SK-N-SH (cell line): Measurements from ENCODE around the gene AGPAT3. TPM values are rescaled to one million over a fixed set of nuclear protein-coding genes. Genes with fewer than 3 reads are reported as not detected.

Experiments
- CTCF ChIA-PET: fragments of 300-600, 350-600 bp; formaldehyde crosslinking; extraction: SDS; loops from one replicate; lab custom pipeline; 2021; lab: Yijun Ruan, JAX
- POLR2A ChIA-PET: fragments of 350-600 bp; sonication (Branson Sonifier 250); formaldehyde crosslinking; extraction: SDS; loops from one replicate; lab custom pipeline; 2020; ENCODE audit warnings: antibody characterized with exemption, inconsistent platforms; lab: Yijun Ruan, JAX
- DNase-seq: peaks from one replicate; pipeline ENCODE4 v3.0.0; 2012
- H2AFZ ChIP-seq: fragments of 200-600 bp; sonication (generic); 2 replicates; pipeline ENCODE4 v1.8.1; 2016; ENCODE audit warnings: antibody characterized with exemption, mild to moderate bottlenecking, low read depth
- H3F3A ChIP-seq: fragments of 200-600 bp; sonication (generic); replicated peaks from 2 replicates; pipeline ENCODE3; 2016; ENCODE audit warnings: antibody characterized with exemption, mild to moderate bottlenecking; ENCODE audit not compliant: insufficient read depth
- H3K27ac ChIP-seq, 2 experiments: fragments of 200-500 bp in 1 of 2; fragments of 200-600 bp in 1 of 2; sonication (Bioruptor generic) in 1 of 2; sonication (generic), shearing (Covaris generic) in 1 of 2; 2 replicates each; pipeline versions ENCODE4 v1.5.1 to v1.6.1; 2014 to 2016; ENCODE audit warnings: low read depth in 2 of 2, inconsistent platforms in 1 of 2, low read length in 1 of 2, mild to moderate bottlenecking in 1 of 2, mixed read lengths in 1 of 2
- H3K27me3 ChIP-seq: fragments of 200-600 bp; sonication (generic), shearing (Covaris generic); 2 replicates; pipeline ENCODE4 v1.6.1; 2016; ENCODE audit warnings: mixed run types; ENCODE audit not compliant: insufficient read depth
- H3K36me3 ChIP-seq, 2 experiments: fragments of 200-500 bp in 1 of 2; fragments of 200-600 bp in 1 of 2; sonication (Bioruptor generic) in 1 of 2; sonication (generic) in 1 of 2; replicated peaks in 1 of 2; 2 replicates each; pipeline versions ENCODE3 to v1.5.1; 2014 to 2016; ENCODE audit warnings: low read length in 1 of 2, mild to moderate bottlenecking in 1 of 2; ENCODE audit not compliant: insufficient read depth in 2 of 2, control insufficient read depth in 1 of 2
- H3K4me1 ChIP-seq, 2 experiments: fragments of 200-500 bp in 1 of 2; fragments of 200-600 bp in 1 of 2; sonication (Bioruptor generic) in 1 of 2; sonication (generic), shearing (Covaris generic) in 1 of 2; 2 replicates each; pipeline versions ENCODE4 v1.5.1 to v1.6.1; 2014 to 2016; ENCODE audit warnings: low read depth in 1 of 2, low read length in 1 of 2, mixed run types in 1 of 2; ENCODE audit not compliant: insufficient read depth in 2 of 2, control insufficient read depth in 1 of 2
- H3K4me2 ChIP-seq: fragments of 200-600 bp; sonication (generic), shearing (Covaris generic); 2 replicates; pipeline ENCODE4 v1.6.1; 2017; ENCODE audit warnings: mixed run types
- H3K4me3 ChIP-seq, 2 experiments: fragments of 200-500 bp in 1 of 2; fragments of 200-600 bp in 1 of 2; sonication (Bioruptor generic) in 1 of 2; sonication (generic), shearing (Covaris generic) in 1 of 2; 2 replicates each; pipeline versions ENCODE4 v1.5.1 to v1.8.1; 2014 to 2016; ENCODE audit warnings: low read depth in 2 of 2, inconsistent platforms in 1 of 2, low read length in 1 of 2, mild to moderate bottlenecking in 1 of 2, mixed read lengths in 1 of 2, moderate library complexity in 1 of 2
- H3K79me2 ChIP-seq: fragments of 200-600 bp; sonication (generic); 2 replicates; pipeline ENCODE4 v1.8.1; 2017; ENCODE audit warnings: mild to moderate bottlenecking; ENCODE audit not compliant: insufficient read depth
- H3K9ac ChIP-seq: fragments of 200-600 bp; sonication (generic); 2 replicates; pipeline ENCODE4 v1.6.1; 2017; ENCODE audit warnings: mixed run types
- H3K9me2 ChIP-seq: fragments of 200-600 bp; sonication (generic); 2 replicates; pipeline ENCODE4 v1.6.1; 2017; ENCODE audit warnings: mixed run types
- H3K9me3 ChIP-seq: fragments of 200-600 bp; sonication (generic); 2 replicates; pipeline ENCODE4 v1.6.1; 2017; ENCODE audit warnings: mixed run types, mild to moderate bottlenecking, moderate library complexity
- H4K20me1 ChIP-seq: fragments of 200-600 bp; sonication (generic); 2 replicates; pipeline ENCODE4 v1.6.1; 2017; ENCODE audit warnings: mild to moderate bottlenecking, mixed run types; ENCODE audit not compliant: insufficient read depth
- CHD2 ChIP-seq: fragments of 150-350 bp; IDR thresholded peaks from 2 replicates; pipeline ENCODE4 v1.6.1; 2018; ENCODE audit warnings: low read length; ENCODE audit not compliant: partially characterized antibody
- ELF1 ChIP-seq: IDR thresholded peaks from 2 replicates; pipeline ENCODE4 v1.4.0; 2012
- FOSL2 ChIP-seq: IDR thresholded peaks from 2 replicates; pipeline ENCODE4 v1.4.0; 2012; ENCODE audit warnings: low read depth, mild to moderate bottlenecking, moderate library complexity, borderline replicate concordance
- IRF3 ChIP-seq: fragments of 150-350 bp; IDR thresholded peaks from 2 replicates; pipeline ENCODE4 v1.6.1; 2016; ENCODE audit warnings: mild to moderate bottlenecking, low read depth, low read length
- JUND ChIP-seq: IDR thresholded peaks from 2 replicates; pipeline ENCODE4 v1.4.0; 2012
- MAX ChIP-seq: IDR thresholded peaks from 2 replicates; pipeline ENCODE4 v1.4.0; 2012; ENCODE audit warnings: low read depth
- MXI1 ChIP-seq: IDR thresholded peaks from 2 replicates; pipeline ENCODE4 v1.6.1; 2012; ENCODE audit warnings: mild to moderate bottlenecking, low read depth, low read length, improper control_type of control experiment
- NFIC ChIP-seq: IDR thresholded peaks from 2 replicates; pipeline ENCODE4 v1.4.0; 2012; ENCODE audit warnings: borderline replicate concordance
- PBX3 ChIP-seq: IDR thresholded peaks from 2 replicates; pipeline ENCODE4; 2012
- RAD21 ChIP-seq: IDR thresholded peaks from 2 replicates; pipeline ENCODE4 v1.6.1; 2012; ENCODE audit warnings: mild to moderate bottlenecking, low read length
- TCF12 ChIP-seq: IDR thresholded peaks from 2 replicates; pipeline ENCODE4 v1.4.0; 2012
- TEAD4 ChIP-seq: IDR thresholded peaks from 2 replicates; pipeline ENCODE4 v1.4.0; 2012; ENCODE audit warnings: mild to moderate bottlenecking, borderline replicate concordance; ENCODE audit not compliant: insufficient read depth
- USF1 ChIP-seq: IDR thresholded peaks from 2 replicates; pipeline ENCODE4 v1.4.0; 2012; ENCODE audit warnings: low read depth, borderline replicate concordance
- WGBS: methylation state at CpG from one replicate; pipeline ENCODE4 v1.1.6; 2017; ENCODE audit warnings: low lambda C conversion rate; 5-methylcytosine and 5-hydroxymethylcytosine counted together
- polyA plus RNA-seq, 3 experiments: library from polyadenylated mRNA; depleted of rRNA; stranded (reverse); fragments of >200 nt; gene quantifications; 2 replicates each; pipeline ENCODE4 v1.2.3, GENCODE V29; 2012

AGPAT3 gene
- polyA plus RNA-seq, 1 of the 3 experiments (the other 2 are of a cell fraction), result 35.3 TPM

- H3K9me3 ChIP-seq, result no peaks in the 10 kb centered on the region
- H3K4me1 ChIP-seq, result no peaks in the 10 kb centered on the region
- H3K9me2 ChIP-seq, result no peaks in the 10 kb centered on the region
- CTCF ChIA-PET, result interaction anchor here (0.8 to 1.0 kb wide), 2 partner anchors 15 to 29 kb away, joined by 5 read pairs; no protein-coding TSS in a partner anchor
- no peak for DNase-seq
- H3K27ac ChIP-seq, result no peak overlapping the region
- WGBS, result 98% methylated on average over 3 of the region's 3 CpGs
- no peaks in the 10 kb centered on the region for H3K27me3 ChIP-seq
- H3F3A ChIP-seq, result no peaks in the 10 kb centered on the region
- H2AFZ ChIP-seq, result no peak overlapping the region
- peaks cover 47% of the 10 kb centered on the region for H3K79me2 ChIP-seq
- no peak overlapping the region for H3K4me3 ChIP-seq
- POLR2A ChIA-PET, result no interaction called here
- TF ChIP-seq RAD21, result no peak
- TF ChIP-seq JUND, result no peak
- TF ChIP-seq TCF12, result no peak
- no peak for TF ChIP-seq FOSL2
- no peak for TF ChIP-seq PBX3
- TF ChIP-seq TEAD4, result no peak
- no peak overlapping the region for H3K4me2 ChIP-seq
- H4K20me1 ChIP-seq, result peaks cover 13% of the 10 kb centered on the region
- peaks cover 5 to 20% of the 10 kb centered on the region in 2 experiments for H3K36me3 ChIP-seq
- H3K9ac ChIP-seq, result no peak overlapping the region
These were observed 27.3 kb downstream of the AGPAT3 start for GRCh38 chr21:43892334-43892733.

GRCh38 chr21:43892984-43893535 lies 28.0 kb downstream of the AGPAT3 start:
- no peak overlapping the region for H3K9ac ChIP-seq
- peaks cover 40% of the 10 kb centered on the region for H3K79me2 ChIP-seq
- CTCF ChIA-PET, result interaction anchor here (1.0 to 1.1 kb wide), 2 partner anchors 10 to 28 kb away, joined by 3 to 5 read pairs; no protein-coding TSS in a partner anchor
- peaks cover 5 to 20% of the 10 kb centered on the region in 2 experiments for H3K36me3 ChIP-seq
- no peak overlapping the region for H2AFZ ChIP-seq
- H3K9me2 ChIP-seq, result no peaks in the 10 kb centered on the region
- over 99% methylated on average over 5 of the region's 5 CpGs for WGBS
- H3K4me3 ChIP-seq, result no peak overlapping the region
- DNase-seq, result no peak
- TF ChIP-seq FOSL2 (no peak), NFIC (no peak), IRF3 (no peak), CHD2 (no peak), USF1 (no peak), MXI1 (no peak), MAX (no peak), PBX3 (no peak), ELF1 (no peak)
- TF ChIP-seq, all 33 proteins: peak for 0
- Histone ChIP-seq H3F3A (no peaks in the 10 kb centered on the region), H3K9me3 (no peaks in the 10 kb centered on the region), H3K4me2 (no peak overlapping the region), H3K27ac (no peak overlapping the region), H4K20me1 (peaks cover 9% of the 10 kb centered on the region), H3K4me1 (no peaks in the 10 kb centered on the region), H3K27me3 (no peaks in the 10 kb centered on the region)
- POLR2A ChIA-PET, result no interaction called here
